Effector CD4-positive, alpha-beta T cell (primary cell): ENCODE results near the gene RTKN2.

Experiments
- DNase-seq: peaks from one replicate; pipeline ENCODE4 v3.0.0-alpha.2; 2020

Gene RTKN2

GRCh38 chr10:62166331-62167131, 102.1 kb downstream of the RTKN2 start:
- no peak for DNase-seq

GRCh38 chr10:62165803-62166202, 102.8 kb downstream of the RTKN2 start:
- no peak for DNase-seq

- DNase-seq, result no peak
Measured at GRCh38 chr10:62163024-62163423, 105.6 kb downstream of the RTKN2 start.

GRCh38 chr10:62162261-62162981, 106.2 kb downstream of the RTKN2 start:
- no peak for DNase-seq

GRCh38 chr10:62159351-62159750, 109.3 kb downstream of the RTKN2 start:
- DNase-seq, result no peak

GRCh38 chr10:62157601-62158000, 111.0 kb downstream of the RTKN2 start:
- DNase-seq, result no peak

- no peak for DNase-seq
Measured at GRCh38 chr10:62155054-62155680, 113.5 kb downstream of the RTKN2 start.

- DNase-seq, result no peak
Measured at GRCh38 chr10:62154231-62154630, 114.4 kb downstream of the RTKN2 start.

GRCh38 chr10:62153191-62153590, 115.5 kb downstream of the RTKN2 start:
- no peak for DNase-seq

GRCh38 chr10:62149621-62150020, 119.0 kb downstream of the RTKN2 start:
- DNase-seq, result no peak

- DNase-seq, result no peak
Measured at GRCh38 chr10:62148155-62148554, 120.5 kb downstream of the RTKN2 start.

GRCh38 chr10:62147425-62147824, 121.2 kb downstream of the RTKN2 start:
- DNase-seq, result no peak

- no peak for DNase-seq
Measured at GRCh38 chr10:62136931-62137330, 131.7 kb downstream of the RTKN2 start.

- DNase-seq, result no peak
Measured at GRCh38 chr10:62133618-62134017, 135.0 kb downstream of the RTKN2 start.
